Natural killer cell (primary cell): Measurements from ENCODE around the gene SGSM1. TPM values are rescaled to one million over a fixed set of nuclear protein-coding genes. Genes with fewer than 3 reads are reported as not detected.

ENCODE experiments used
- ATAC-seq, 3 donors: fragments of 150-1000 bp in 2 of 3; fragments of 200-7000 bp in 1 of 3; cut with Tn5 transposase; 1 replicate in 1 of 3; 2 replicates in 2 of 3; pipeline ENCODE4 v1.10.0; 2021; ENCODE audit warnings: mild to moderate bottlenecking in 2 of 3, moderate library complexity in 2 of 3
- DNase-seq, 2 donors: peaks; one replicate each; pipeline versions ENCODE4 v3.0.0 to v3.0.0-alpha.2; 2013 to 2021; ENCODE audit warnings: mixed read lengths in 1 of 2
- H3K27ac ChIP-seq: one replicate; pipeline ENCODE4 v1.5.1; 2013; ENCODE audit warnings: mild to moderate bottlenecking, low read length
- H3K27me3 ChIP-seq: one replicate; pipeline ENCODE4 v1.6.1; 2013; ENCODE audit warnings: low read length; ENCODE audit not compliant: control insufficient read depth, insufficient read depth
- H3K36me3 ChIP-seq: one replicate; pipeline ENCODE4 v1.6.1; 2013; ENCODE audit warnings: low read length; ENCODE audit not compliant: control insufficient read depth, insufficient read depth
- H3K4me1 ChIP-seq: one replicate; pipeline ENCODE4 v1.6.1; 2013; ENCODE audit warnings: low read length; ENCODE audit not compliant: control insufficient read depth, insufficient read depth
- H3K4me3 ChIP-seq: one replicate; pipeline ENCODE4 v1.5.1; 2013; ENCODE audit warnings: low read length
- H3K9me3 ChIP-seq: one replicate; pipeline ENCODE4 v1.6.1; 2013; ENCODE audit warnings: low read length; ENCODE audit not compliant: control insufficient read depth, insufficient read depth
- H3K27ac Mint-ChIP-seq, 2 donors: one replicate each; pipeline ENCODE4 v1.8.0; 2022; ENCODE audit warnings: mild to moderate bottlenecking in 2 of 2, mixed read lengths in 2 of 2, moderate library complexity in 1 of 2
- H3K27me3 Mint-ChIP-seq, 2 donors: one replicate each; pipeline ENCODE4 v1.8.0; 2022; ENCODE audit warnings: low read depth in 2 of 2, mixed read lengths in 2 of 2
- H3K36me3 Mint-ChIP-seq: one replicate; pipeline ENCODE4 v1.8.0; 2022; ENCODE audit warnings: mixed read lengths
- H3K4me1 Mint-ChIP-seq, 2 donors: one replicate each; pipeline ENCODE4 v1.8.0; 2022; ENCODE audit warnings: mixed read lengths in 2 of 2
- H3K4me3 Mint-ChIP-seq: one replicate; pipeline ENCODE4 v1.8.0; 2022; ENCODE audit warnings: mild to moderate bottlenecking, moderate library complexity, mixed read lengths
- H3K9me3 Mint-ChIP-seq, 2 donors: one replicate each; pipeline ENCODE4 v1.8.0; 2022; ENCODE audit warnings: mixed read lengths in 2 of 2
- CTCF ChIP-seq: fragments of 200-600 bp; IDR thresholded peaks from one replicate; pipeline ENCODE4 v1.8.0; 2022; ENCODE audit warnings: antibody characterized with exemption
- WGBS: methylation state at CpG from one replicate; pipeline ENCODE4 v1.1.7; 2013; ENCODE audit warnings: missing lambda C conversion rate; ENCODE audit not compliant: insufficient coverage; 5-methylcytosine and 5-hydroxymethylcytosine counted together
- intact Hi-C: fragments of 100-400 bp; cut with micrococcal nuclease; formaldehyde crosslinking; loops from one replicate; pipeline ENCODE4 v1.14.2; 2022
- total RNA-seq, 4 donors: library from RNA; stranded (reverse); fragments of 120-200 nt in 1 of 4; gene quantifications; one replicate each; pipeline versions ENCODE4 v1.2.3 to v1.2.4, GENCODE V29; 2013 to 2022

The SGSM1 gene
- total RNA-seq, 3 donors from 2014 or later (not counting 1 experiment from before 2014, with no cell fraction given): 13.9 to 15.4 (median 13.9) TPM

- no peak for TF ChIP-seq CTCF
- no peaks in the 10 kb centered on the region for H3K27me3 ChIP-seq
- H3K4me1 ChIP-seq: no peaks in the 10 kb centered on the region
- intact Hi-C loops: no loop called here
- 94% methylated on average over 18 of the region's 18 CpGs for WGBS
- no peak overlapping the region for H3K27ac Mint-ChIP-seq
- no peaks in the 10 kb centered on the region for H3K27me3 Mint-ChIP-seq
- DNase-seq: no peak
- H3K4me3 ChIP-seq: no peak overlapping the region
- ATAC-seq: no peak
- H3K4me3 Mint-ChIP-seq: no peak overlapping the region
- no peaks in the 10 kb centered on the region for H3K4me1 Mint-ChIP-seq
- no peaks in the 10 kb centered on the region for H3K9me3 Mint-ChIP-seq
- no peak overlapping the region for H3K27ac ChIP-seq
- H3K36me3 ChIP-seq: no peaks in the 10 kb centered on the region
- H3K36me3 Mint-ChIP-seq: no peaks in the 10 kb centered on the region
- H3K9me3 ChIP-seq: no peaks in the 10 kb centered on the region
Measured at GRCh38 chr22:24976442-24977218, 170.6 kb downstream of the SGSM1 start.

Other genes with a start within 250 kb of the SGSM1 start
- gene LRRC75B, start 213.1 kb upstream of the SGSM1 start, total RNA-seq: 1 to 10 TPM; 1.7 to 4.8 (median 2.3) TPM
- gene GGT1, start 203.0 kb upstream of the SGSM1 start, total RNA-seq: 10 to 100 TPM in 1 of 3 donors, 1 to 10 TPM in 2; 4.0 to 11.9 (median 7.0) TPM
- gene PIWIL3, start 31.5 kb upstream of the SGSM1 start, total RNA-seq: not detected
- not detected for gene LHFPL7, start 140.5 kb downstream of the SGSM1 start, total RNA-seq
- 10 to 100 TPM in 1 of 3 donors, 1 to 10 TPM in 2; 3.6 to 24.0 (median 7.3) TPM for gene KIAA1671, start 146.5 kb downstream of the SGSM1 start, total RNA-seq